ENCODE measurements around the gene CLDN16. TPM values are rescaled to one million over a fixed set of nuclear protein-coding genes. Genes with fewer than 3 reads are reported as not detected.

Gene CLDN16
- total and polyA plus RNA-seq, 9 of the 15 experiments (the other 6 are each of a cell fraction or from before 2014, with no cell fraction given): 0.04 to 0.11 (median 0.04) TPM; not detected in 6

DNA sequence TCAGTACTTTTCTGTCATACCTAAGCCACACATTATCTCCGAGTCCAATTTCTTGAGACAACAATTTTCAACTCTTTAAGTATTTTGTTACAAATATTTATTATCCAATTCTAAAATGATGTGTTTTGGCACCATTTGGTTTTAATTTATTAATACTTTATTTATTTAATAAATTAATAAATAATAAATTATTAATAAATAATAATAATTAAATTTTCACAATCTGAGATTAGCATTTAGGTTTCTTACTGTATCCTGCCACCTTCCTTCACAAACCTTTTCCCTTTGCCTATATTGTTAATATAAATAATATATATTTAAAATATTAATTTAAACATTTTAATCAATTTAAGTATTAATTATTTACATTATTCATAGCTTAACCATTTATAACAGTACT lies 37.9 kb downstream of the CLDN16 start:
- H3K9me1 ChIP-seq (ENCODE audit: control insufficient read depth, insufficient read depth, low read length): no peaks in the 10 kb centered on the region
- no peak overlapping the region for H3K4me2 ChIP-seq (ENCODE audit: insufficient read depth, low read length)
- no peak overlapping the region for H2AFZ ChIP-seq (ENCODE audit: low read depth, low read length)
- no peak overlapping the region for H3K4me3 ChIP-seq
- intact Hi-C loops (cut with micrococcal nuclease) (loop anchor here (2.0 kb wide), 1 partner anchor 459 kb away; no protein-coding TSS in a partner anchor), in situ Hi-C loops (cut with MboI) (no loop called here)
- no peak for DNase-seq (ENCODE audit: extremely low read depth in 1 of 4, low spot score in 3 of 4)
- H3K9me3 ChIP-seq (replicated peaks; ENCODE audit: control insufficient read depth, insufficient read depth, low read depth, low read length): no peaks in the 10 kb centered on the region
- ChIA-PET CTCF (ENCODE audit: low intra/inter-chr PET ratio) (no interaction called here), POLR2A (no interaction called here)
- no peaks in the 10 kb centered on the region for H4K20me1 ChIP-seq (replicated peaks; ENCODE audit: control insufficient read depth, insufficient read depth, low read length)
- ATAC-seq: no peak
- FAIRE-seq: no peak
- H3K4me1 ChIP-seq (replicated peaks in 1 of 2; ENCODE audit: control insufficient read depth in 2 of 2, insufficient read depth in 2 of 2, low read length in 2 of 2): no peaks in the 10 kb centered on the region
- WGBS (ENCODE audit: insufficient coverage, low coverage, missing lambda C conversion rate): 0% methylated on average over 1 of the region's 1 CpG
- no peaks in the 10 kb centered on the region for H3K27me3 ChIP-seq (ENCODE audit: control insufficient read depth in 2 of 2, insufficient read depth in 2 of 2, low read length in 2 of 2)
- H3K9ac ChIP-seq (ENCODE audit: insufficient read depth in 1 of 2, low read depth in 2 of 2, low read length in 2 of 2): no peak overlapping the region
- no peaks in the 10 kb centered on the region for H3K79me2 ChIP-seq (ENCODE audit: control insufficient read depth, insufficient read depth, low read length)
- H3K36me3 ChIP-seq (ENCODE audit: control insufficient read depth, insufficient read depth, low read length): no peaks in the 10 kb centered on the region
- no peak overlapping the region for H3K27ac ChIP-seq (ENCODE audit: extremely low read depth, low read depth, low read length)
- no TSS peak for BruUV-seq (replicated peaks)
- TF ChIP-seq MTF1 (CRISPR knock-in tag; IDR thresholded peaks at IDR 0.05; ENCODE audit: borderline replicate concordance) (no peak), U2AF1 (optimal IDR thresholded peaks at IDR 0.05; ENCODE audit: low read depth, low read length) (no peak), ETV5 (CRISPR knock-in tag; IDR thresholded peaks at IDR 0.05; ENCODE audit: low read depth) (no peak), ZNF124 (CRISPR knock-in tag; IDR thresholded peaks at IDR 0.05) (no peak), IRF9 (tag; IDR thresholded peaks at IDR 0.05) (no peak), CHD2 (IDR thresholded peaks at IDR 0.05; ENCODE audit: low read depth, low read length) (no peak), TFE3 (CRISPR knock-in tag; IDR thresholded peaks at IDR 0.05) (no peak)
- TF ChIP-seq, protein P1, sequence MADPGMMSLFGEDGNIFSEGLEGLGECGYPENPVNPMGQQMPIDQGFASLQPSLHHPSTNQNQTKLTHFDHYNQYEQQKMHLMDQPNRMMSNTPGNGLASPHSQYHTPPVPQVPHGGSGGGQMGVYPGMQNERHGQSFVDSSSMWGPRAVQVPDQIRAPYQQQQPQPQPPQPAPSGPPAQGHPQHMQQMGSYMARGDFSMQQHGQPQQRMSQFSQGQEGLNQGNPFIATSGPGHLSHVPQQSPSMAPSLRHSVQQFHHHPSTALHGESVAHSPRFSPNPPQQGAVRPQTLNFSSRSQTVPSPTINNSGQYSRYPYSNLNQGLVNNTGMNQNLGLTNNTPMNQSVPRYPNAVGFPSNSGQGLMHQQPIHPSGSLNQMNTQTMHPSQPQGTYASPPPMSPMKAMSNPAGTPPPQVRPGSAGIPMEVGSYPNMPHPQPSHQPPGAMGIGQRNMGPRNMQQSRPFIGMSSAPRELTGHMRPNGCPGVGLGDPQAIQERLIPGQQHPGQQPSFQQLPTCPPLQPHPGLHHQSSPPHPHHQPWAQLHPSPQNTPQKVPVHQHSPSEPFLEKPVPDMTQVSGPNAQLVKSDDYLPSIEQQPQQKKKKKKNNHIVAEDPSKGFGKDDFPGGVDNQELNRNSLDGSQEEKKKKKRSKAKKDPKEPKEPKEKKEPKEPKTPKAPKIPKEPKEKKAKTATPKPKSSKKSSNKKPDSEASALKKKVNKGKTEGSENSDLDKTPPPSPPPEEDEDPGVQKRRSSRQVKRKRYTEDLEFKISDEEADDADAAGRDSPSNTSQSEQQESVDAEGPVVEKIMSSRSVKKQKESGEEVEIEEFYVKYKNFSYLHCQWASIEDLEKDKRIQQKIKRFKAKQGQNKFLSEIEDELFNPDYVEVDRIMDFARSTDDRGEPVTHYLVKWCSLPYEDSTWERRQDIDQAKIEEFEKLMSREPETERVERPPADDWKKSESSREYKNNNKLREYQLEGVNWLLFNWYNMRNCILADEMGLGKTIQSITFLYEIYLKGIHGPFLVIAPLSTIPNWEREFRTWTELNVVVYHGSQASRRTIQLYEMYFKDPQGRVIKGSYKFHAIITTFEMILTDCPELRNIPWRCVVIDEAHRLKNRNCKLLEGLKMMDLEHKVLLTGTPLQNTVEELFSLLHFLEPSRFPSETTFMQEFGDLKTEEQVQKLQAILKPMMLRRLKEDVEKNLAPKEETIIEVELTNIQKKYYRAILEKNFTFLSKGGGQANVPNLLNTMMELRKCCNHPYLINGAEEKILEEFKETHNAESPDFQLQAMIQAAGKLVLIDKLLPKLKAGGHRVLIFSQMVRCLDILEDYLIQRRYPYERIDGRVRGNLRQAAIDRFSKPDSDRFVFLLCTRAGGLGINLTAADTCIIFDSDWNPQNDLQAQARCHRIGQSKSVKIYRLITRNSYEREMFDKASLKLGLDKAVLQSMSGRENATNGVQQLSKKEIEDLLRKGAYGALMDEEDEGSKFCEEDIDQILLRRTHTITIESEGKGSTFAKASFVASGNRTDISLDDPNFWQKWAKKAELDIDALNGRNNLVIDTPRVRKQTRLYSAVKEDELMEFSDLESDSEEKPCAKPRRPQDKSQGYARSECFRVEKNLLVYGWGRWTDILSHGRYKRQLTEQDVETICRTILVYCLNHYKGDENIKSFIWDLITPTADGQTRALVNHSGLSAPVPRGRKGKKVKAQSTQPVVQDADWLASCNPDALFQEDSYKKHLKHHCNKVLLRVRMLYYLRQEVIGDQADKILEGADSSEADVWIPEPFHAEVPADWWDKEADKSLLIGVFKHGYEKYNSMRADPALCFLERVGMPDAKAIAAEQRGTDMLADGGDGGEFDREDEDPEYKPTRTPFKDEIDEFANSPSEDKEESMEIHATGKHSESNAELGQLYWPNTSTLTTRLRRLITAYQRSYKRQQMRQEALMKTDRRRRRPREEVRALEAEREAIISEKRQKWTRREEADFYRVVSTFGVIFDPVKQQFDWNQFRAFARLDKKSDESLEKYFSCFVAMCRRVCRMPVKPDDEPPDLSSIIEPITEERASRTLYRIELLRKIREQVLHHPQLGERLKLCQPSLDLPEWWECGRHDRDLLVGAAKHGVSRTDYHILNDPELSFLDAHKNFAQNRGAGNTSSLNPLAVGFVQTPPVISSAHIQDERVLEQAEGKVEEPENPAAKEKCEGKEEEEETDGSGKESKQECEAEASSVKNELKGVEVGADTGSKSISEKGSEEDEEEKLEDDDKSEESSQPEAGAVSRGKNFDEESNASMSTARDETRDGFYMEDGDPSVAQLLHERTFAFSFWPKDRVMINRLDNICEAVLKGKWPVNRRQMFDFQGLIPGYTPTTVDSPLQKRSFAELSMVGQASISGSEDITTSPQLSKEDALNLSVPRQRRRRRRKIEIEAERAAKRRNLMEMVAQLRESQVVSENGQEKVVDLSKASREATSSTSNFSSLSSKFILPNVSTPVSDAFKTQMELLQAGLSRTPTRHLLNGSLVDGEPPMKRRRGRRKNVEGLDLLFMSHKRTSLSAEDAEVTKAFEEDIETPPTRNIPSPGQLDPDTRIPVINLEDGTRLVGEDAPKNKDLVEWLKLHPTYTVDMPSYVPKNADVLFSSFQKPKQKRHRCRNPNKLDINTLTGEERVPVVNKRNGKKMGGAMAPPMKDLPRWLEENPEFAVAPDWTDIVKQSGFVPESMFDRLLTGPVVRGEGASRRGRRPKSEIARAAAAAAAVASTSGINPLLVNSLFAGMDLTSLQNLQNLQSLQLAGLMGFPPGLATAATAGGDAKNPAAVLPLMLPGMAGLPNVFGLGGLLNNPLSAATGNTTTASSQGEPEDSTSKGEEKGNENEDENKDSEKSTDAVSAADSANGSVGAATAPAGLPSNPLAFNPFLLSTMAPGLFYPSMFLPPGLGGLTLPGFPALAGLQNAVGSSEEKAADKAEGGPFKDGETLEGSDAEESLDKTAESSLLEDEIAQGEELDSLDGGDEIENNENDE (IDR thresholded peaks at IDR 0.05; ENCODE audit: low read depth, low read length): no peak
